HCT116 (cell line): ENCODE results near the gene GMPR2. TPM values are rescaled to one million over a fixed set of nuclear protein-coding genes. Genes with fewer than 3 reads are reported as not detected.

Experiments
- ATAC-seq: fragments of 200-7000 bp; cut with Tn5 transposase; 2 replicates; pipeline ENCODE4 v1.9.1; 2020; ENCODE audit warnings: mild to moderate bottlenecking, moderate library complexity
- BruUV-seq: library from RNA; stranded (reverse); fragments of 400-500 nt; replicated peaks from 2 replicates; lab custom pipeline; 2021; lab: Mats Ljungman, UMichigan
- CTCF ChIA-PET: fragments of 300-600 bp; sonication (Branson Sonifier 250); formaldehyde crosslinking; loops from one replicate; lab custom pipeline; 2021; ENCODE audit warnings: antibody characterized with exemption; lab: Charles Lee
- POLR2A ChIA-PET: fragments of 300-600, 350-600 bp; sonication (Branson Sonifier 250); formaldehyde crosslinking; loops from one replicate; lab custom pipeline; 2021; ENCODE audit warnings: antibody characterized with exemption; lab: Charles Lee
- RAD21 ChIA-PET, 2 experiments: fragments of 300-600 bp; sonication (Branson Sonifier 250); formaldehyde crosslinking; loops; one replicate each; lab custom pipeline; 2023; ENCODE audit warnings: low total read pairs in 2 of 2; ENCODE audit not compliant: uncharacterized antibody in 2 of 2, unreplicated experiment in 2 of 2, low non-redundant PET in 1 of 2; lab: Charles Lee
- DNase-seq: peaks from one replicate; pipeline ENCODE4 v3.0.0-alpha.2; 2010; ENCODE audit warnings: low read depth, low spot score
- H2AFZ ChIP-seq: fragments of 200-600 bp; shearing (Covaris generic), sonication (generic); 2 replicates; pipeline ENCODE4 v1.6.1; 2017; ENCODE audit warnings: low read depth, mixed run types, mixed read lengths, antibody characterized with exemption, low read length; ENCODE audit not compliant: poor library complexity, severe bottlenecking
- H3K27ac ChIP-seq: 2 replicates; pipeline ENCODE4 v1.5.1; 2012; ENCODE audit warnings: low read depth, low read length
- H3K27me3 ChIP-seq: fragments of 200-600 bp; sonication (generic); 2 replicates; pipeline ENCODE4 v1.6.1; 2016; ENCODE audit warnings: mixed run types, low read length, mixed read lengths; ENCODE audit not compliant: insufficient read depth
- H3K36me3 ChIP-seq, 2 experiments: fragments of 200-500 bp in 1 of 2; fragments of 200-600 bp in 1 of 2; sonication (Bioruptor generic) in 1 of 2; sonication (generic) in 1 of 2; 2 replicates each; pipeline versions ENCODE4 v1.5.1 to v1.6.1; 2014 to 2016; ENCODE audit warnings: low read length in 2 of 2, inconsistent platforms in 1 of 2, mixed read lengths in 1 of 2, mixed run types in 1 of 2; ENCODE audit not compliant: insufficient read depth in 2 of 2, control insufficient read depth in 1 of 2
- H3K4me1 ChIP-seq, 2 experiments: fragments of 200-600 bp in 1 of 2; sonication (generic) in 1 of 2; 2 replicates each; pipeline versions ENCODE4 v1.5.1 to v1.6.1; 2012 to 2017; ENCODE audit warnings: low read length in 2 of 2, inconsistent platforms in 1 of 2, mild to moderate bottlenecking in 1 of 2, mixed read lengths in 1 of 2, mixed run types in 1 of 2, moderate library complexity in 1 of 2; ENCODE audit not compliant: insufficient read depth in 2 of 2, control insufficient read depth in 1 of 2
- H3K4me2 ChIP-seq: fragments of 200-600 bp; sonication (generic); 2 replicates; pipeline ENCODE4 v1.6.1; 2017; ENCODE audit warnings: mixed run types, low read length, mixed read lengths
- H3K4me3 ChIP-seq, 2 experiments: fragments of 200-600 bp in 1 of 2; sonication (generic) in 1 of 2; replicated peaks in 1 of 2; 2 replicates each; pipeline ENCODE4 v1.5.1; 2011 to 2016; ENCODE audit warnings: low read length in 2 of 2, control low read depth in 1 of 2, low read depth in 1 of 2, mild to moderate bottlenecking in 1 of 2, mixed read lengths in 1 of 2, mixed run types in 1 of 2
- H3K79me2 ChIP-seq: fragments of 200-600 bp; sonication (generic); 2 replicates; pipeline ENCODE4 v1.6.1; 2017; ENCODE audit warnings: mild to moderate bottlenecking, mixed run types, low read length, moderate library complexity, mixed read lengths; ENCODE audit not compliant: insufficient read depth
- H3K9ac ChIP-seq: fragments of 200-600 bp; sonication (generic); 2 replicates; pipeline ENCODE4 v1.6.1; 2016; ENCODE audit warnings: low read length, mixed read lengths
- H3K9me2 ChIP-seq: fragments of 200-600 bp; sonication (generic), shearing (Covaris generic); 2 replicates; pipeline ENCODE4 v1.6.1; 2017; ENCODE audit warnings: mixed run types, mild to moderate bottlenecking, moderate library complexity; ENCODE audit not compliant: insufficient read depth
- H3K9me3 ChIP-seq, 2 experiments: fragments of 200-500 bp in 1 of 2; fragments of 200-600 bp in 1 of 2; sonication (Bioruptor generic) in 1 of 2; sonication (generic) in 1 of 2; 2 replicates each; pipeline ENCODE4 v1.6.1; 2014 to 2017; ENCODE audit warnings: low read length in 2 of 2, mixed read lengths in 2 of 2, inconsistent platforms in 1 of 2, low read depth in 1 of 2, mild to moderate bottlenecking in 1 of 2, mixed run types in 1 of 2, moderate library complexity in 1 of 2; ENCODE audit not compliant: control insufficient read depth in 1 of 2, insufficient read depth in 1 of 2
- H4K20me1 ChIP-seq: fragments of 200-600 bp; sonication (generic), shearing (Covaris generic); 2 replicates; pipeline ENCODE4 v1.6.1; 2017; ENCODE audit warnings: mixed run types, mild to moderate bottlenecking, moderate library complexity; ENCODE audit not compliant: insufficient read depth
- ATF3 ChIP-seq: IDR thresholded peaks from 2 replicates; pipeline ENCODE4 v1.6.1; 2012
- EZH2phosphoT487 ChIP-seq: fragments of 200-600 bp; IDR thresholded peaks from 2 replicates; pipeline ENCODE4 v1.6.1; 2018; ENCODE audit warnings: antibody characterized with exemption, borderline replicate concordance
- JUND ChIP-seq: IDR thresholded peaks from 2 replicates; pipeline ENCODE4 v1.6.1; 2012
- MAX ChIP-seq: IDR thresholded peaks from 2 replicates; pipeline ENCODE4 v1.6.1; 2012
- POLR2A ChIP-seq: IDR thresholded peaks from 2 replicates; pipeline ENCODE4 v1.7.0; 2011; ENCODE audit warnings: borderline replicate concordance; ENCODE audit not compliant: insufficient read depth, insufficient read length; ENCODE audit errors: extremely low read depth
- SIN3A ChIP-seq: IDR thresholded peaks from 2 replicates; pipeline ENCODE4 v1.6.1; 2012; ENCODE audit warnings: low read depth
- SP1 ChIP-seq: IDR thresholded peaks from 2 replicates; pipeline ENCODE4 v1.6.1; 2012; ENCODE audit warnings: low read depth
- YY1 ChIP-seq: IDR thresholded peaks from 2 replicates; pipeline ENCODE4 v1.6.1; 2011; ENCODE audit warnings: low read length, low read depth, moderate library complexity, mild to moderate bottlenecking; ENCODE audit not compliant: insufficient replicate concordance; ENCODE audit errors: extremely low read depth
- ZBTB33 ChIP-seq: IDR thresholded peaks from 2 replicates; pipeline ENCODE4 v1.6.1; 2011; ENCODE audit warnings: mild to moderate bottlenecking, low read length, moderate library complexity; ENCODE audit not compliant: insufficient replicate concordance; ENCODE audit errors: extremely low read depth
- ZFX ChIP-seq: fragments of 450-650 bp; IDR thresholded peaks from 2 replicates; pipeline ENCODE4 v1.6.1; 2017
- intact Hi-C: fragments of 100-400 bp; cut with micrococcal nuclease; formaldehyde crosslinking; loops from 2 replicates; pipeline ENCODE4 v1.10.0; 2022
- total RNA-seq: library from RNA; stranded (reverse); gene quantifications from one replicate; pipeline ENCODE4 v1.2.1, GENCODE V29; 2021; ENCODE audit not compliant: unreplicated experiment

GMPR2 gene
- total RNA-seq, 1 experiment from 2014 or later: 66.9 TPM

- TF ChIP-seq MAX (peak; percentile 100), ATF3 (no peak), EZH2phosphoT487 (no peak)
These were observed 44.3 kb upstream of the GMPR2 start, which contains the start of gene IPO4 (continued) for GRCh38 chr14:24188251-24189058.

- no peaks in the 10 kb centered on the region for H3K9me3 ChIP-seq
- ATAC-seq (no peak), DNase-seq (no peak)
- TSS peak; percentile 61 for BruUV-seq
- H3K79me2 ChIP-seq: peaks cover 46% of the 10 kb centered on the region
- ChIA-PET POLR2A (interaction anchor here (0.8 to 1.6 kb wide), 7 partner anchors 24 to 95 kb away, joined by 3 to 5 read pairs (median 3); partner anchors contain the start of genes CHMP4A, DCAF11, EMC9 and NRL), CTCF (interaction anchor here (0.8 to 1.5 kb wide), 2 partner anchors 28 to 242 kb away, joined by 3 to 4 read pairs; partner anchors contain the start of gene IRF9), RAD21 (no interaction called here)
- H3K9me2 ChIP-seq: no peaks in the 10 kb centered on the region
- H3K4me3 ChIP-seq: peak overlapping the region; percentile 89 to 94
- peak overlapping the region; percentile 98 for H3K27ac ChIP-seq
- H4K20me1 ChIP-seq: no peaks in the 10 kb centered on the region
- peak overlapping the region; percentile 77 for H3K9ac ChIP-seq
- H2AFZ ChIP-seq: no peak overlapping the region
- intact Hi-C loops: no loop called here
- peak overlapping the region; percentile 91 for H3K4me2 ChIP-seq
- peaks cover 33 to 41% of the 10 kb centered on the region in 2 experiments; a peak in 3 of 4 replicates for H3K36me3 ChIP-seq
- TF ChIP-seq ZBTB33: no peak
- TF ChIP-seq YY1: no peak
- no peak for TF ChIP-seq SIN3A
- no peak for TF ChIP-seq POLR2A
- no peak for TF ChIP-seq ZFX
- TF ChIP-seq JUND: no peak
- TF ChIP-seq SP1: no peak
- TF ChIP-seq, all 23 proteins: peak for 0
- Histone ChIP-seq H3K4me1 (peaks cover 16 to 18% of the 10 kb centered on the region in 2 experiments), H3K27me3 (no peaks in the 10 kb centered on the region)
These were observed 43.7 kb upstream of the GMPR2 start for GRCh38 chr14:24189059-24189375.
